GM23338 (cell line): Measurements from ENCODE around the gene NKD1. TPM values are rescaled to one million over a fixed set of nuclear protein-coding genes. Genes with fewer than 3 reads are reported as not detected.

Experiments
- ATAC-seq: fragments of 200-7000 bp; cut with Tn5 transposase; 3 replicates; pipeline ENCODE4 v1.9.1; 2020
- DNase-seq: peaks from one replicate; pipeline ENCODE4 v3.0.0-alpha.2; 2015; ENCODE audit warnings: low spot score
- H2AFZ ChIP-seq: fragments of 200-600 bp; sonication (generic); 2 replicates; pipeline ENCODE4 v1.8.0; 2016; ENCODE audit warnings: antibody characterized with exemption, mild to moderate bottlenecking, moderate library complexity
- H3F3A ChIP-seq: fragments of 200-600 bp; sonication (generic); replicated peaks from 2 replicates; pipeline ENCODE4 v1.8.0; 2017; ENCODE audit warnings: antibody characterized with exemption, mixed run types, low read depth
- H3K27ac ChIP-seq: fragments of 200-600 bp; sonication (generic); 2 replicates; pipeline ENCODE4 v1.6.1; 2016; ENCODE audit warnings: low read depth
- H3K27me3 ChIP-seq: fragments of 200-600 bp; sonication (generic); 2 replicates; pipeline ENCODE4 v1.8.0; 2016; ENCODE audit warnings: mild to moderate bottlenecking, mixed run types, moderate library complexity; ENCODE audit not compliant: insufficient read depth
- H3K36me3 ChIP-seq: fragments of 200-600 bp; sonication (generic); 2 replicates; pipeline ENCODE4 v1.8.0; 2016; ENCODE audit warnings: mild to moderate bottlenecking; ENCODE audit not compliant: insufficient read depth
- H3K4me1 ChIP-seq: fragments of 200-600 bp; sonication (generic); 2 replicates; pipeline ENCODE4 v1.8.0; 2016; ENCODE audit warnings: mild to moderate bottlenecking, moderate library complexity; ENCODE audit not compliant: insufficient read depth
- H3K4me2 ChIP-seq: fragments of 200-600 bp; sonication (generic); 2 replicates; pipeline ENCODE4 v1.7.1; 2017; ENCODE audit warnings: mixed run types
- H3K4me3 ChIP-seq: fragments of 200-600 bp; sonication (generic); 2 replicates; pipeline ENCODE4 v1.6.1; 2016; ENCODE audit warnings: mixed run types
- H3K79me2 ChIP-seq: fragments of 200-600 bp; sonication (generic); replicated peaks from 2 replicates; pipeline ENCODE4 v1.8.0; 2017; ENCODE audit warnings: mild to moderate bottlenecking; ENCODE audit not compliant: insufficient read depth
- H3K9me2 ChIP-seq: fragments of 200-600 bp; sonication (generic); 2 replicates; pipeline ENCODE4 v1.8.0; 2017; ENCODE audit not compliant: insufficient read depth
- H4K20me1 ChIP-seq: fragments of 200-600 bp; sonication (generic); replicated peaks from 2 replicates; pipeline ENCODE4 v1.8.0; 2017; ENCODE audit warnings: mild to moderate bottlenecking; ENCODE audit not compliant: insufficient read depth
- H3K27ac Mint-ChIP-seq: 2 replicates; pipeline ENCODE4 v1.8.0; 2020; ENCODE audit warnings: inconsistent platforms, mild to moderate bottlenecking, moderate library complexity, mixed read lengths
- H3K27me3 Mint-ChIP-seq: 3 replicates; pipeline ENCODE4 v1.8.0; 2022; ENCODE audit warnings: low read depth, mild to moderate bottlenecking, moderate library complexity, mixed read lengths, inconsistent platforms; ENCODE audit not compliant: insufficient read depth, poor library complexity
- H3K36me3 Mint-ChIP-seq: 3 replicates; pipeline ENCODE4 v1.8.0; 2021; ENCODE audit warnings: low read depth, mild to moderate bottlenecking, inconsistent platforms, moderate library complexity, mixed read lengths
- H3K4me1 Mint-ChIP-seq: 3 replicates; pipeline ENCODE4 v1.8.0; 2020; ENCODE audit warnings: mild to moderate bottlenecking, inconsistent platforms, mixed read lengths
- H3K4me3 Mint-ChIP-seq: 3 replicates; pipeline ENCODE4 v1.8.0; 2021; ENCODE audit warnings: moderate library complexity, mild to moderate bottlenecking, inconsistent platforms, mixed read lengths
- H3K9me3 Mint-ChIP-seq: 3 replicates; pipeline ENCODE4 v1.8.0; 2020; ENCODE audit warnings: moderate library complexity, mild to moderate bottlenecking, inconsistent platforms, mixed read lengths
- CREB1 ChIP-seq: fragments of 250-450 bp; sonication (Bioruptor Pico); IDR thresholded peaks from 2 replicates; pipeline ENCODE4 v1.5.0; 2020; ENCODE audit warnings: low read depth, mild to moderate bottlenecking, moderate library complexity
- EZH2 ChIP-seq: fragments of 200-600 bp; sonication (generic); IDR thresholded peaks from one replicate; pipeline ENCODE4 v1.8.0; 2017; ENCODE audit warnings: antibody characterized with exemption, mild to moderate bottlenecking, low read depth; ENCODE audit not compliant: unreplicated experiment
- EZH2phosphoT487 ChIP-seq: fragments of 200-600 bp; sonication (generic); IDR thresholded peaks from one replicate; pipeline ENCODE4 v1.8.1; 2018; ENCODE audit warnings: antibody characterized with exemption; ENCODE audit not compliant: unreplicated experiment
- JUNB ChIP-seq: IDR thresholded peaks from one replicate; pipeline ENCODE4 v1.6.1; 2016; ENCODE audit warnings: antibody characterized with exemption; ENCODE audit not compliant: unreplicated experiment
- NANOG ChIP-seq: IDR thresholded peaks from 2 replicates; pipeline ENCODE4 v1.6.1; 2016; ENCODE audit warnings: antibody characterized with exemption, borderline replicate concordance
- POLR2AphosphoS5 ChIP-seq: IDR thresholded peaks from 2 replicates; pipeline ENCODE4 v1.6.1; 2016; ENCODE audit warnings: antibody characterized with exemption, low read depth
- STAT1 ChIP-seq: IDR thresholded peaks from one replicate; pipeline ENCODE4 v1.6.1; 2016; ENCODE audit warnings: antibody characterized with exemption; ENCODE audit not compliant: unreplicated experiment
- ZNF114 ChIP-seq: fragments of 250-450 bp; sonication (Bioruptor Pico); IDR thresholded peaks from 2 replicates; pipeline ENCODE4 v1.5.0; 2020; ENCODE audit warnings: mild to moderate bottlenecking, moderate library complexity
- ZNF331 ChIP-seq: fragments of 250-450 bp; sonication (Bioruptor Pico); IDR thresholded peaks from 2 replicates; pipeline ENCODE4 v1.5.0; 2020; ENCODE audit warnings: low read depth, mild to moderate bottlenecking, moderate library complexity
- polyA plus RNA-seq: library from polyadenylated mRNA; unstranded; fragments of >200 nt; fragmentation: Nextera tagmentation; extraction: Ambion mirVana; gene quantifications from 2 replicates; pipeline ENCODE4 v1.2.1, GENCODE V29; 2016
- total RNA-seq: library from RNA; depleted of rRNA; stranded (reverse); fragments of >200 nt; shearing (Covaris generic); gene quantifications from 2 replicates; pipeline ENCODE4 v1.2.3, GENCODE V29; 2014
- TF ChIP-seq, protein P1 (sequence below): fragments of 250-450 bp; sonication (Bioruptor Pico); IDR thresholded peaks from 2 replicates; pipeline ENCODE4 v1.5.0; 2020; ENCODE audit warnings: mild to moderate bottlenecking, moderate library complexity
- TF ChIP-seq, protein P2 (sequence below): IDR thresholded peaks from 2 replicates; pipeline ENCODE4 v1.6.1; 2016; ENCODE audit warnings: antibody characterized with exemption
- TF ChIP-seq, protein P3 (sequence below): IDR thresholded peaks from one replicate; pipeline ENCODE4 v1.6.1; 2018; ENCODE audit warnings: antibody characterized with exemption; ENCODE audit not compliant: unreplicated experiment
- TF ChIP-seq, protein P4 (sequence below), 2 experiments: fragments of 200-600 bp in 1 of 2; sonication (generic) in 1 of 2; conservative IDR thresholded peaks; 2 replicates each; pipeline versions ENCODE4 v1.5.1 to v1.6.1; 2016 to 2017; ENCODE audit warnings: antibody characterized with exemption in 2 of 2, low read depth in 2 of 2, mild to moderate bottlenecking in 2 of 2, moderate library complexity in 1 of 2

Gene NKD1
- total and polyA plus RNA-seq, 2 experiments from 2014 or later = 2.1 to 2.3 TPM

DNA sequence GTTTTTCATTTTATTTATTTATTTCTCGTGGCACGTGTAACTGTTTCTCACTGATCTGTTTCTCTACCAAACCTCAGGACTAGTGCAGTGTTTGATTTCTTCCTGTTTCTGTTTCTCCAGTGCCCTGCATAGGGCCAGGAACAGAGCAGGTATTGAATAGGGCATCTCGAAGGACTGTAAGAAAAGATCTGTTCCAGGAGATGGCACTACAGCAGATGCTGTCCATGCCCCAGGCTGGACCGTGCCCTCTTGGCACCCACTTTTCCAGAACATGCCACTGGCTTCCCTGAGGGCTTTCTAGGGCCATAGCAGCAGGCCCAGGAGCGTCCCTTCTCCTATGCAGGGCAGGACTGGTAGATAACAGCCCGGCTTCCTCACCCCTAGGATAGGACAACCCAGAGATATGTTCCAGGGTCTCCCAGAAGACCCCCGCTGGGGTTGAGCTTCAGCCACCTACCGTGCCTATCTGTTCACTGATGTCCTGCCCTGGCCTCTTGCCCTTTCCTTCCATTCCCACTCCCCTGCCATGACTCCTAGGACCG lies 128.6 kb downstream of the NKD1 start:
- H3K27me3 ChIP-seq = peaks cover 5% of the 10 kb centered on the region; the same call in 1 of the 2 replicates
- no peaks in the 10 kb centered on the region for H3K9me2 ChIP-seq
- H3K27ac Mint-ChIP-seq = no peak overlapping the region
- H3K27ac ChIP-seq = no peak overlapping the region
- no peak overlapping the region for H3K4me3 Mint-ChIP-seq
- peaks cover 8% of the 10 kb centered on the region for H3K27me3 Mint-ChIP-seq
- no peak overlapping the region for H3K4me3 ChIP-seq
- H3K36me3 ChIP-seq = no peaks in the 10 kb centered on the region
- ATAC-seq = no peak
- no peaks in the 10 kb centered on the region for H3F3A ChIP-seq
- H2AFZ ChIP-seq = no peak overlapping the region
- no peak for DNase-seq
- H3K4me1 Mint-ChIP-seq = no peaks in the 10 kb centered on the region; the same call in 2 of the 3 replicates
- peaks cover 16% of the 10 kb centered on the region for H3K36me3 Mint-ChIP-seq
- no peak overlapping the region for H3K4me2 ChIP-seq
- H3K9me3 Mint-ChIP-seq = peaks cover 19% of the 10 kb centered on the region
- TF ChIP-seq, protein P1, sequence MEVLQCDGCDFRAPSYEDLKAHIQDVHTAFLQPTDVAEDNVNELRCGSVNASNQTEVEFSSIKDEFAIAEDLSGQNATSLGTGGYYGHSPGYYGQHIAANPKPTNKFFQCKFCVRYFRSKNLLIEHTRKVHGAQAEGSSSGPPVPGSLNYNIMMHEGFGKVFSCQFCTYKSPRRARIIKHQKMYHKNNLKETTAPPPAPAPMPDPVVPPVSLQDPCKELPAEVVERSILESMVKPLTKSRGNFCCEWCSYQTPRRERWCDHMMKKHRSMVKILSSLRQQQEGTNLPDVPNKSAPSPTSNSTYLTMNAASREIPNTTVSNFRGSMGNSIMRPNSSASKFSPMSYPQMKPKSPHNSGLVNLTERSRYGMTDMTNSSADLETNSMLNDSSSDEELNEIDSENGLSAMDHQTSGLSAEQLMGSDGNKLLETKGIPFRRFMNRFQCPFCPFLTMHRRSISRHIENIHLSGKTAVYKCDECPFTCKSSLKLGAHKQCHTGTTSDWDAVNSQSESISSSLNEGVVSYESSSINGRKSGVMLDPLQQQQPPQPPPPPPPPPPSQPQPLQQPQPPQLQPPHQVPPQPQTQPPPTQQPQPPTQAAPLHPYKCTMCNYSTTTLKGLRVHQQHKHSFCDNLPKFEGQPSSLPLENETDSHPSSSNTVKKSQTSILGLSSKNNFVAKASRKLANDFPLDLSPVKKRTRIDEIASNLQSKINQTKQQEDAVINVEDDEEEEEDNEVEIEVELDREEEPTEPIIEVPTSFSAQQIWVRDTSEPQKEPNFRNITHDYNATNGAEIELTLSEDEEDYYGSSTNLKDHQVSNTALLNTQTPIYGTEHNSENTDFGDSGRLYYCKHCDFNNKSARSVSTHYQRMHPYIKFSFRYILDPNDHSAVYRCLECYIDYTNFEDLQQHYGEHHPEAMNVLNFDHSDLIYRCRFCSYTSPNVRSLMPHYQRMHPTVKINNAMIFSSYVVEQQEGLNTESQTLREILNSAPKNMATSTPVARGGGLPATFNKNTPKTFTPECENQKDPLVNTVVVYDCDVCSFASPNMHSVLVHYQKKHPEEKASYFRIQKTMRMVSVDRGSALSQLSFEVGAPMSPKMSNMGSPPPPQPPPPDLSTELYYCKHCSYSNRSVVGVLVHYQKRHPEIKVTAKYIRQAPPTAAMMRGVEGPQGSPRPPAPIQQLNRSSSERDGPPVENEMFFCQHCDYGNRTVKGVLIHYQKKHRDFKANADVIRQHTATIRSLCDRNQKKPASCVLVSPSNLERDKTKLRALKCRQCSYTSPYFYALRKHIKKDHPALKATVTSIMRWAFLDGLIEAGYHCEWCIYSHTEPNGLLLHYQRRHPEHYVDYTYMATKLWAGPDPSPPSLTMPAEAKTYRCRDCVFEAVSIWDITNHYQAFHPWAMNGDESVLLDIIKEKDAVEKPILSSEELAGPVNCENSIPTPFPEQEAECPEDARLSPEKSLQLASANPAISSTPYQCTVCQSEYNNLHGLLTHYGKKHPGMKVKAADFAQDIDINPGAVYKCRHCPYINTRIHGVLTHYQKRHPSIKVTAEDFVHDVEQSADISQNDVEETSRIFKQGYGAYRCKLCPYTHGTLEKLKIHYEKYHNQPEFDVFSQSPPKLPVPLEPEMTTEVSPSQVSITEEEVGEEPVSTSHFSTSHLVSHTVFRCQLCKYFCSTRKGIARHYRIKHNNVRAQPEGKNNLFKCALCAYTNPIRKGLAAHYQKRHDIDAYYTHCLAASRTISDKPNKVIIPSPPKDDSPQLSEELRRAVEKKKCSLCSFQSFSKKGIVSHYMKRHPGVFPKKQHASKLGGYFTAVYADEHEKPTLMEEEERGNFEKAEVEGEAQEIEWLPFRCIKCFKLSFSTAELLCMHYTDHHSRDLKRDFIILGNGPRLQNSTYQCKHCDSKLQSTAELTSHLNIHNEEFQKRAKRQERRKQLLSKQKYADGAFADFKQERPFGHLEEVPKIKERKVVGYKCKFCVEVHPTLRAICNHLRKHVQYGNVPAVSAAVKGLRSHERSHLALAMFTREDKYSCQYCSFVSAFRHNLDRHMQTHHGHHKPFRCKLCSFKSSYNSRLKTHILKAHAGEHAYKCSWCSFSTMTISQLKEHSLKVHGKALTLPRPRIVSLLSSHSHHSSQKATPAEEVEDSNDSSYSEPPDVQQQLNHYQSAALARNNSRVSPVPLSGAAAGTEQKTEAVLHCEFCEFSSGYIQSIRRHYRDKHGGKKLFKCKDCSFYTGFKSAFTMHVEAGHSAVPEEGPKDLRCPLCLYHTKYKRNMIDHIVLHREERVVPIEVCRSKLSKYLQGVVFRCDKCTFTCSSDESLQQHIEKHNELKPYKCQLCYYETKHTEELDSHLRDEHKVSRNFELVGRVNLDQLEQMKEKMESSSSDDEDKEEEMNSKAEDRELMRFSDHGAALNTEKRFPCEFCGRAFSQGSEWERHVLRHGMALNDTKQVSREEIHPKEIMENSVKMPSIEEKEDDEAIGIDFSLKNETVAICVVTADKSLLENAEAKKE (CRISPR knock-in tag) = no peak
- TF ChIP-seq, protein P2, sequence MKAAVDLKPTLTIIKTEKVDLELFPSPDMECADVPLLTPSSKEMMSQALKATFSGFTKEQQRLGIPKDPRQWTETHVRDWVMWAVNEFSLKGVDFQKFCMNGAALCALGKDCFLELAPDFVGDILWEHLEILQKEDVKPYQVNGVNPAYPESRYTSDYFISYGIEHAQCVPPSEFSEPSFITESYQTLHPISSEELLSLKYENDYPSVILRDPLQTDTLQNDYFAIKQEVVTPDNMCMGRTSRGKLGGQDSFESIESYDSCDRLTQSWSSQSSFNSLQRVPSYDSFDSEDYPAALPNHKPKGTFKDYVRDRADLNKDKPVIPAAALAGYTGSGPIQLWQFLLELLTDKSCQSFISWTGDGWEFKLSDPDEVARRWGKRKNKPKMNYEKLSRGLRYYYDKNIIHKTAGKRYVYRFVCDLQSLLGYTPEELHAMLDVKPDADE = no peak
- TF ChIP-seq NANOG (no peak), STAT1 (no peak), EZH2phosphoT487 (no peak), POLR2AphosphoS5 (no peak), JUNB (no peak), ZNF114 (CRISPR knock-in tag) (no peak), EZH2 (no peak), CREB1 (CRISPR knock-in tag) (no peak), ZNF331 (CRISPR knock-in tag) (no peak)
- TF ChIP-seq, protein P3, sequence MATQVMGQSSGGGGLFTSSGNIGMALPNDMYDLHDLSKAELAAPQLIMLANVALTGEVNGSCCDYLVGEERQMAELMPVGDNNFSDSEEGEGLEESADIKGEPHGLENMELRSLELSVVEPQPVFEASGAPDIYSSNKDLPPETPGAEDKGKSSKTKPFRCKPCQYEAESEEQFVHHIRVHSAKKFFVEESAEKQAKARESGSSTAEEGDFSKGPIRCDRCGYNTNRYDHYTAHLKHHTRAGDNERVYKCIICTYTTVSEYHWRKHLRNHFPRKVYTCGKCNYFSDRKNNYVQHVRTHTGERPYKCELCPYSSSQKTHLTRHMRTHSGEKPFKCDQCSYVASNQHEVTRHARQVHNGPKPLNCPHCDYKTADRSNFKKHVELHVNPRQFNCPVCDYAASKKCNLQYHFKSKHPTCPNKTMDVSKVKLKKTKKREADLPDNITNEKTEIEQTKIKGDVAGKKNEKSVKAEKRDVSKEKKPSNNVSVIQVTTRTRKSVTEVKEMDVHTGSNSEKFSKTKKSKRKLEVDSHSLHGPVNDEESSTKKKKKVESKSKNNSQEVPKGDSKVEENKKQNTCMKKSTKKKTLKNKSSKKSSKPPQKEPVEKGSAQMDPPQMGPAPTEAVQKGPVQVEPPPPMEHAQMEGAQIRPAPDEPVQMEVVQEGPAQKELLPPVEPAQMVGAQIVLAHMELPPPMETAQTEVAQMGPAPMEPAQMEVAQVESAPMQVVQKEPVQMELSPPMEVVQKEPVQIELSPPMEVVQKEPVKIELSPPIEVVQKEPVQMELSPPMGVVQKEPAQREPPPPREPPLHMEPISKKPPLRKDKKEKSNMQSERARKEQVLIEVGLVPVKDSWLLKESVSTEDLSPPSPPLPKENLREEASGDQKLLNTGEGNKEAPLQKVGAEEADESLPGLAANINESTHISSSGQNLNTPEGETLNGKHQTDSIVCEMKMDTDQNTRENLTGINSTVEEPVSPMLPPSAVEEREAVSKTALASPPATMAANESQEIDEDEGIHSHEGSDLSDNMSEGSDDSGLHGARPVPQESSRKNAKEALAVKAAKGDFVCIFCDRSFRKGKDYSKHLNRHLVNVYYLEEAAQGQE = no peak
- TF ChIP-seq, protein P4, sequence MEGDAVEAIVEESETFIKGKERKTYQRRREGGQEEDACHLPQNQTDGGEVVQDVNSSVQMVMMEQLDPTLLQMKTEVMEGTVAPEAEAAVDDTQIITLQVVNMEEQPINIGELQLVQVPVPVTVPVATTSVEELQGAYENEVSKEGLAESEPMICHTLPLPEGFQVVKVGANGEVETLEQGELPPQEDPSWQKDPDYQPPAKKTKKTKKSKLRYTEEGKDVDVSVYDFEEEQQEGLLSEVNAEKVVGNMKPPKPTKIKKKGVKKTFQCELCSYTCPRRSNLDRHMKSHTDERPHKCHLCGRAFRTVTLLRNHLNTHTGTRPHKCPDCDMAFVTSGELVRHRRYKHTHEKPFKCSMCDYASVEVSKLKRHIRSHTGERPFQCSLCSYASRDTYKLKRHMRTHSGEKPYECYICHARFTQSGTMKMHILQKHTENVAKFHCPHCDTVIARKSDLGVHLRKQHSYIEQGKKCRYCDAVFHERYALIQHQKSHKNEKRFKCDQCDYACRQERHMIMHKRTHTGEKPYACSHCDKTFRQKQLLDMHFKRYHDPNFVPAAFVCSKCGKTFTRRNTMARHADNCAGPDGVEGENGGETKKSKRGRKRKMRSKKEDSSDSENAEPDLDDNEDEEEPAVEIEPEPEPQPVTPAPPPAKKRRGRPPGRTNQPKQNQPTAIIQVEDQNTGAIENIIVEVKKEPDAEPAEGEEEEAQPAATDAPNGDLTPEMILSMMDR (conservative IDR thresholded peaks at IDR 0.05; ENCODE audit: low read depth in 2 of 2) = no peak
- H4K20me1 ChIP-seq = no peaks in the 10 kb centered on the region
- no peaks in the 10 kb centered on the region for H3K4me1 ChIP-seq
- H3K79me2 ChIP-seq = no peaks in the 10 kb centered on the region
